Measurements from ENCODE around the gene CALU. TPM values are rescaled to one million over a fixed set of nuclear protein-coding genes. Genes with fewer than 3 reads are reported as not detected.

CALU gene
- polyA plus RNA-seq, 1 donor from 2014 or later: 38.1 TPM

GRCh38 chr7:128738570-128739047, 550 bp upstream of the CALU start (continued):
- TF ChIP-seq CTCF (IDR thresholded peaks at IDR 0.05; ENCODE audit: poor library complexity, severe bottlenecking): no peak
- no peak for TF ChIP-seq MXI1 (conservative IDR thresholded peaks at IDR 0.05; ENCODE audit: poor library complexity, severe bottlenecking)

GRCh38 chr7:128739990-128740682, 977 bp downstream of the CALU start:
- Histone ChIP-seq H2AFZ (ENCODE audit: low read depth, low read length) (peak overlapping the region; percentile 85), H3K79me2 (replicated peaks; ENCODE audit: insufficient read depth, low read length) (peaks cover 51% of the 10 kb centered on the region), H3K9ac (ENCODE audit: low read length) (peak overlapping the region; percentile 84), H3K9me2 (ENCODE audit: insufficient read depth, low read length) (no peaks in the 10 kb centered on the region), H3K27ac (ENCODE audit: low read length) (peak overlapping the region; percentile 83), H3K36me3 (ENCODE audit: insufficient read depth, low read length) (no peaks in the 10 kb centered on the region), H3K27me3 (ENCODE audit: insufficient read depth, low read depth, low read length) (no peaks in the 10 kb centered on the region), H3K9me3 (ENCODE audit: low read length) (no peaks in the 10 kb centered on the region), H3F3A (ENCODE audit: insufficient read depth, low read length, poor library complexity, severe bottlenecking) (peaks cover 4% of the 10 kb centered on the region), H3K4me3 (ENCODE audit: low read length) (peak overlapping the region; percentile 89), H3K4me2 (ENCODE audit: low read length) (peak overlapping the region; percentile 81), H4K20me1 (ENCODE audit: insufficient read depth) (no peaks in the 10 kb centered on the region)
- no peak for TF ChIP-seq RAD21 (conservative IDR thresholded peaks at IDR 0.05)
- TF ChIP-seq TAF1 (IDR thresholded peaks at IDR 0.05; ENCODE audit: low read depth): no peak
- no peak for TF ChIP-seq MXI1 (conservative IDR thresholded peaks at IDR 0.05; ENCODE audit: poor library complexity, severe bottlenecking)
- TF ChIP-seq EZH2 (IDR thresholded peaks at IDR 0.05; ENCODE audit: borderline replicate concordance, insufficient read depth, low read length, poor library complexity, severe bottlenecking): no peak
- no peak for TF ChIP-seq SMC3 (conservative IDR thresholded peaks at IDR 0.05; ENCODE audit: poor library complexity)
- TF ChIP-seq EP300 (conservative IDR thresholded peaks at IDR 0.05; ENCODE audit: poor library complexity, severe bottlenecking): no peak

DNA sequence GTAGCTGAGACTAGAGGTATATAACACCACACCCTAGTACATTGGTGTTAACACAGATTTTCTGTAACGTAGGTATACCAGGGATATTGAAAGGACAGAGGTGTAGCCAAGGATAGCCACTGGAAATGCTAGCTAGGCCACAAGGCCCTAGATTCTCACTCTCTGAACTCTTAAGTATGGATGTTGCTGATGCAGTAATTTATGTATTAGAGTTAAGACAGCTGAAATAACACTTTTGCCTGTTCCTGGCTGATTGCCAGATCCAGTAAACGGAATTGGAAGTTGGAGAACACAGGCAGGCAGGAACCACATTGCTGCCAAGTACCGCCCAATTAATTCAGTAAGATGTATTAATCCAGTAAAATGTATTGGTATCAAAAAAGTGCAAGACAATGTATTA, 1.8 kb downstream of the CALU start:
- Histone ChIP-seq H3K4me2 (ENCODE audit: low read length) (no peak overlapping the region), H3K9me2 (ENCODE audit: insufficient read depth, low read length) (no peaks in the 10 kb centered on the region), H3K9ac (ENCODE audit: low read length) (no peak overlapping the region), H3K27me3 (ENCODE audit: insufficient read depth, low read depth, low read length) (no peaks in the 10 kb centered on the region), H4K20me1 (ENCODE audit: insufficient read depth) (no peaks in the 10 kb centered on the region), H3K9me3 (ENCODE audit: low read length) (no peaks in the 10 kb centered on the region), H3F3A (ENCODE audit: insufficient read depth, low read length, poor library complexity, severe bottlenecking) (peaks cover 4% of the 10 kb centered on the region), H2AFZ (ENCODE audit: low read depth, low read length) (no peak overlapping the region), H3K27ac (ENCODE audit: low read length) (no peak overlapping the region), H3K79me2 (replicated peaks; ENCODE audit: insufficient read depth, low read length) (peaks cover 60% of the 10 kb centered on the region), H3K4me3 (ENCODE audit: low read length) (peak overlapping the region; percentile 89), H3K36me3 (ENCODE audit: insufficient read depth, low read length) (no peaks in the 10 kb centered on the region)
- TF ChIP-seq, protein P1, sequence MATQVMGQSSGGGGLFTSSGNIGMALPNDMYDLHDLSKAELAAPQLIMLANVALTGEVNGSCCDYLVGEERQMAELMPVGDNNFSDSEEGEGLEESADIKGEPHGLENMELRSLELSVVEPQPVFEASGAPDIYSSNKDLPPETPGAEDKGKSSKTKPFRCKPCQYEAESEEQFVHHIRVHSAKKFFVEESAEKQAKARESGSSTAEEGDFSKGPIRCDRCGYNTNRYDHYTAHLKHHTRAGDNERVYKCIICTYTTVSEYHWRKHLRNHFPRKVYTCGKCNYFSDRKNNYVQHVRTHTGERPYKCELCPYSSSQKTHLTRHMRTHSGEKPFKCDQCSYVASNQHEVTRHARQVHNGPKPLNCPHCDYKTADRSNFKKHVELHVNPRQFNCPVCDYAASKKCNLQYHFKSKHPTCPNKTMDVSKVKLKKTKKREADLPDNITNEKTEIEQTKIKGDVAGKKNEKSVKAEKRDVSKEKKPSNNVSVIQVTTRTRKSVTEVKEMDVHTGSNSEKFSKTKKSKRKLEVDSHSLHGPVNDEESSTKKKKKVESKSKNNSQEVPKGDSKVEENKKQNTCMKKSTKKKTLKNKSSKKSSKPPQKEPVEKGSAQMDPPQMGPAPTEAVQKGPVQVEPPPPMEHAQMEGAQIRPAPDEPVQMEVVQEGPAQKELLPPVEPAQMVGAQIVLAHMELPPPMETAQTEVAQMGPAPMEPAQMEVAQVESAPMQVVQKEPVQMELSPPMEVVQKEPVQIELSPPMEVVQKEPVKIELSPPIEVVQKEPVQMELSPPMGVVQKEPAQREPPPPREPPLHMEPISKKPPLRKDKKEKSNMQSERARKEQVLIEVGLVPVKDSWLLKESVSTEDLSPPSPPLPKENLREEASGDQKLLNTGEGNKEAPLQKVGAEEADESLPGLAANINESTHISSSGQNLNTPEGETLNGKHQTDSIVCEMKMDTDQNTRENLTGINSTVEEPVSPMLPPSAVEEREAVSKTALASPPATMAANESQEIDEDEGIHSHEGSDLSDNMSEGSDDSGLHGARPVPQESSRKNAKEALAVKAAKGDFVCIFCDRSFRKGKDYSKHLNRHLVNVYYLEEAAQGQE (IDR thresholded peaks at IDR 0.05; ENCODE audit: borderline replicate concordance): no peak
